ENCODE measurements around the gene STIP1.

DNA sequence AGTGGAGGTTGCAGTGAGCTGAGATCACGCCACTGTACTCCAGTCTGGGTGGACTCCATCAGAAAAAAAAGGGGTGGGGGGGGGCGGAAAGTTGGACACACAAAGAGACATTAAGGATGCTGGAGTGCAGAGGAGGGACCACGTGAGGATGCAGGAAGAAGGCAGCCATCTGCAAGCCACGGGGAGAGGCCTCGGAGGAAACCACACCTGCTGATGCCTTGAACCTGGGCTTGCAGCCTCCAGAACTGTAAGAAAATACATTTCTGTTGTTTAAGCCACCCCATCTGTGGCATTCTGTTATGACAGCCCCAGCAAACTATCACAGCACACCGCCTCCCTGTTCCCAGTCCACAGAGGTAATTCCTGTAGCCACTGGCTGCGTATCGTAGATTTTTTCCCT, 9.2 kb upstream of the STIP1 start:
- TF ChIP-seq RAD21 (IDR thresholded peaks at IDR 0.05) (no peak), SP1 (IDR thresholded peaks at IDR 0.05) (no peak), HNF4A (conservative IDR thresholded peaks at IDR 0.05) (no peak), TAF1 (conservative IDR thresholded peaks at IDR 0.05) (no peak), NR2F2 (IDR thresholded peaks at IDR 0.05) (no peak), EGR1 (IDR thresholded peaks at IDR 0.05; ENCODE audit: low read depth in 2 of 2) (no peak), RXRA (IDR thresholded peaks at IDR 0.05) (no peak), FOXA2 (IDR thresholded peaks at IDR 0.05) (no peak), JUND (IDR thresholded peaks at IDR 0.05) (no peak)
- TF ChIP-seq, protein P1, sequence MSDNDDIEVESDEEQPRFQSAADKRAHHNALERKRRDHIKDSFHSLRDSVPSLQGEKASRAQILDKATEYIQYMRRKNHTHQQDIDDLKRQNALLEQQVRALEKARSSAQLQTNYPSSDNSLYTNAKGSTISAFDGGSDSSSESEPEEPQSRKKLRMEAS (IDR thresholded peaks at IDR 0.05), result no peak
- TF ChIP-seq, protein P2, sequence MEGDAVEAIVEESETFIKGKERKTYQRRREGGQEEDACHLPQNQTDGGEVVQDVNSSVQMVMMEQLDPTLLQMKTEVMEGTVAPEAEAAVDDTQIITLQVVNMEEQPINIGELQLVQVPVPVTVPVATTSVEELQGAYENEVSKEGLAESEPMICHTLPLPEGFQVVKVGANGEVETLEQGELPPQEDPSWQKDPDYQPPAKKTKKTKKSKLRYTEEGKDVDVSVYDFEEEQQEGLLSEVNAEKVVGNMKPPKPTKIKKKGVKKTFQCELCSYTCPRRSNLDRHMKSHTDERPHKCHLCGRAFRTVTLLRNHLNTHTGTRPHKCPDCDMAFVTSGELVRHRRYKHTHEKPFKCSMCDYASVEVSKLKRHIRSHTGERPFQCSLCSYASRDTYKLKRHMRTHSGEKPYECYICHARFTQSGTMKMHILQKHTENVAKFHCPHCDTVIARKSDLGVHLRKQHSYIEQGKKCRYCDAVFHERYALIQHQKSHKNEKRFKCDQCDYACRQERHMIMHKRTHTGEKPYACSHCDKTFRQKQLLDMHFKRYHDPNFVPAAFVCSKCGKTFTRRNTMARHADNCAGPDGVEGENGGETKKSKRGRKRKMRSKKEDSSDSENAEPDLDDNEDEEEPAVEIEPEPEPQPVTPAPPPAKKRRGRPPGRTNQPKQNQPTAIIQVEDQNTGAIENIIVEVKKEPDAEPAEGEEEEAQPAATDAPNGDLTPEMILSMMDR (IDR thresholded peaks at IDR 0.05; ENCODE audit: low read depth, low read length, missing input control), result no peak
- TF ChIP-seq, protein P3, sequence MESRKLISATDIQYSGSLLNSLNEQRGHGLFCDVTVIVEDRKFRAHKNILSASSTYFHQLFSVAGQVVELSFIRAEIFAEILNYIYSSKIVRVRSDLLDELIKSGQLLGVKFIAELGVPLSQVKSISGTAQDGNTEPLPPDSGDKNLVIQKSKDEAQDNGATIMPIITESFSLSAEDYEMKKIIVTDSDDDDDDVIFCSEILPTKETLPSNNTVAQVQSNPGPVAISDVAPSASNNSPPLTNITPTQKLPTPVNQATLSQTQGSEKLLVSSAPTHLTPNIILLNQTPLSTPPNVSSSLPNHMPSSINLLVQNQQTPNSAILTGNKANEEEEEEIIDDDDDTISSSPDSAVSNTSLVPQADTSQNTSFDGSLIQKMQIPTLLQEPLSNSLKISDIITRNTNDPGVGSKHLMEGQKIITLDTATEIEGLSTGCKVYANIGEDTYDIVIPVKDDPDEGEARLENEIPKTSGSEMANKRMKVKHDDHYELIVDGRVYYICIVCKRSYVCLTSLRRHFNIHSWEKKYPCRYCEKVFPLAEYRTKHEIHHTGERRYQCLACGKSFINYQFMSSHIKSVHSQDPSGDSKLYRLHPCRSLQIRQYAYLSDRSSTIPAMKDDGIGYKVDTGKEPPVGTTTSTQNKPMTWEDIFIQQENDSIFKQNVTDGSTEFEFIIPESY (IDR thresholded peaks at IDR 0.05), result no peak

Measured in liver (tissue), 3 donors.